Activated CD4-positive, alpha-beta T cell treated with anti-CD3 and anti-CD28 coated beads, Interleukin-2, Interleukin-4, amounts not matched to agents 100 ng/mL and 50 ng/mL, durations not matched to agents 16 hours and 8 hours (primary cell): ENCODE data around the gene C2CD2.
A peak's percentile ranks its signal among the peaks of the same experiment; 100 is the strongest.

Source experiments
- DNase-seq: peaks from one replicate; pipeline ENCODE4 v3.0.0-alpha.2; 2020; ENCODE audit warnings: low spot score

The C2CD2 gene

DNA sequence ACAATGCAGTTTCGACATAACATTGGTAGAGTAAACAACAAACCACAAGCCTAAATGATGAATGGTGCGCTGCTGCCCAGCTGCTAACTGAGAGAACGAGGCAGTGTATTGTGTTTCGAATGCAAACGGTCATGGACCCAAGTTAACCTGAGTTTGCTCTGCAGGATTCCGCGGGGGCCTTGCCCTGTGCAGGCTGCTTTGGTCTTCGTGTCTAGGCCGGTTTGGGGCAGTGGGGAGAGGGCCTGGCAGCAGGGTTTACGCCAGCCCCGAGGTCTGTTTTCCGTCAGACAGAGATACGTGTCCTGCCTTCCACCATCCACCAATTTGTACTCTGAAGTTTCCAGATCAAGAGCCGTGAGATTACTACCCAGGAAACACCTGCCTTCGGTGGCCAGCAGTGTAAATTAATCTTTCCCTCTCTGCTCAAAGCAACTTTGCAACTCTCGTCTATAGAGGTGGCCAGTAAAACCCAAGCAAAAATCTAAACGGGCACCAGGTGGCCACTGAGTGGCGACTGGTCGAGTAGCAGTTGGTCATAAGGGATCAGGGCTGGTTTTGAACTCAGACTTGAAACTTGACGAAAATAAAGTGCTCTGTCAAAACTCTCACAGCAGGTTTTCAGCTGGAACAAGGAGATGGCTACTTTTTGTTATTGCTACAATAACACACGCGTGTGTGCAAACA is 68.3 kb downstream of the C2CD2 start:
- DNase-seq, result no peak

DNA sequence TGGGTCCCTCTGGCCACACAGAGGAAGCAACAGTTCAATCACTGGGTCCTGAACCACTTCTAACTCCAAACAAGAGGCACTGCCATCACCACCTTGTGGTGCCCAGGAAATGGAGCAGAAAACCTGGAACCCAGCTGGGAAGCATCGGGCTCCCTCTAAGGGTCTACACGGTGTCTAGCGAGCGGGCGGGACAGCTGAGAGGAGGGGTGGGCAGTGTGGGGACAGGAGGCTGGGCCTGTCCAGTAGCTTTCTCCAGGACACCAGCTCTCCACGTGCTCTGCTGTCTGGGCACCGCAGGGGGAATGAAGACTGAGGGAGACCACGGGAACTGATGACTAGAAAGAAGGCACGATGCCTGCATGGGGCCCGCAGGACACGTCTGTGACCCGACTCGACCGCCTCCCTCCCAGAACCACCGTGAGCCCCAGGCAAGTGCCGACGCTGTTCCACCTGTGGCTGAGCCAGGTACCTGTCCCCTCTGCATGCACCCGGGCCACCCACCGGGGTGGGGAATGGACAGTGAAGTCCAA is 69.3 kb downstream of the C2CD2 start:
- no peak for DNase-seq

GRCh38 chr21:41883582-41883981 is 70.2 kb downstream of the C2CD2 start:
- DNase-seq, result no peak

DNA sequence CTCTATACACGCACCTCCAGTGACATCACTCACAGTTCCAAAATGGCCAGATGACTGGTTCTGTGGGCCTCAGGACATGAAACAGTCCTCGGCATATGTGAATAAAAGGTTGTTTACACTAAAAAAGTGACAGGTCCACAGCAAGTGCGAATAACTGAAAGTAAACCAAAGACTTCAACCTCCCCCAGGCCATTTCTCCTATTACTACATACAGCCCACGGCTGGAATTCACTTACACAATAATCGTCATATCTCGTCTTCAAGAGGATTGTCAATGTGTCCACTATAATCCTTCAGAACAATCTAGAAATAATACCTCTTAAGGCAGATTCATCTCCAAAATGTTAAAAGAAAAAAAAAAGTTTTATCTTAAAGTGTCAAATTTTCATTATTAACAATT is 72.8 kb downstream of the C2CD2 start:
- DNase-seq, result no peak

DNA sequence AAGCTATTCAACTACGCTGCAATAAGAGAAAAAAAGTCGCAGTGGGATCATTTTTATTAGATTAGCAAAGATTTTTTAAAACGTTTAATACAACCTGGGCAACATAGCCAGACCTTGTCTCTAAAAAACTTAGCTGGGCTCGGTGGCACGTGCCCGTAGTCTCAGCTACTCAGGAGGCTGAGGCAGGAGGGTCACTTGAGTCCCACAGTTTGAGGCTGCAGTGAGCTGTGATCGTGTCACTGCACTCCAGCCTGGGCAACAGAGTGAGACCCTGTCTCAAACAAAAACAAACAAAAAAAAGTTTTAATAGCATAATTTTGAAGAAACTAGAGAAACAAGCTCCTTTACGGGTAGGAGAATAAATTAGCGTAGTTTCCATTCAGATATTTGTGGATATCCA is 73.7 kb downstream of the C2CD2 start:
- DNase-seq, result no peak

DNA sequence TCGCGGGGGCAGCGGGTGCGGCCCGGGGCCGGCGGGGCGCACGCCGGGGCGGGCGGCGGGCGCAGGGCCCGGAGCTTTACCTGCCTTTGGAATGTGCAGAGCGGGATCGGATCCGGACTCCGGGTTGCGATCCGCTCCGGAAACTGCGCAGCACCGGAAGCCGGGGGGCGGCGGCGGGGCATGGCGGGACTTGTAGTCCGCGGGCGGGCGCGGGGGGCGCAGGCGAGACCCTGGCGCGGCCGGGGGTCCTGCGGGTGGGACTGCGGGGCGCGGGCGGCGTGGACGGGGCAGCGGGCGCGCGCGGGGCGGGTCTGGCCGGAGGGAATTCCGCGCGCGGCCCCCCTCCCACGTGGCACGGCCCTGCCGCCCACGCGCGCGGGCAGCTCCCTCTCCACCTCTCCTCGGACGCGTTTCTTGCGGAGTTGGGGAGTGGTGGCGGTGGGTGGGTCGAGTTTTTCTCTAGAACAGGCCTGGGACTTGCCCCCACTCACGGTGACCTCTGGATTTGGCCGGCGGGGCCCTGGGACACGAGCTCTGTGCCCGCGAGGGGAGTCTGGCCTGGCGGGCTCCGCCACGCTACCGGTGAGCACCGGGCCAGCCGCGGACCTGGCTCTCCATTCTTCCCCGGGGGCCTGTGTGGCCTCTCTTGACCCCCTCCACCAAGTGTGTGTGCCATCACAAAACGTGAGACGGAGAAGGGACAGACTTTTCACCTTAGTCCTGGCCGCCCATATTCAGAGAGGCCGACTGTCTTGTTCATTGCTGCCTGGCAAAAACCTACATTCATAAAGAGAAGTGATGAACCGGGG is 74.4 kb downstream of the C2CD2 start, which contains the start of gene PRDM15:
PRDM15 (minus strand) TSS at position 155 of the 809 bp plus-strand sequence. CDS start 18,981 bp downstream, outside the sequence.
- DNase-seq, result peak; percentile 82

GRCh38 chr21:41878831-41879189 is 75.0 kb downstream of the C2CD2 start:
- DNase-seq, result peak; percentile 75

- peak; percentile 8 for DNase-seq
Observed at GRCh38 chr21:41877901-41878830, 75.7 kb downstream of the C2CD2 start.

GRCh38 chr21:41876928-41877652 is 76.7 kb downstream of the C2CD2 start:
- no peak for DNase-seq

DNA sequence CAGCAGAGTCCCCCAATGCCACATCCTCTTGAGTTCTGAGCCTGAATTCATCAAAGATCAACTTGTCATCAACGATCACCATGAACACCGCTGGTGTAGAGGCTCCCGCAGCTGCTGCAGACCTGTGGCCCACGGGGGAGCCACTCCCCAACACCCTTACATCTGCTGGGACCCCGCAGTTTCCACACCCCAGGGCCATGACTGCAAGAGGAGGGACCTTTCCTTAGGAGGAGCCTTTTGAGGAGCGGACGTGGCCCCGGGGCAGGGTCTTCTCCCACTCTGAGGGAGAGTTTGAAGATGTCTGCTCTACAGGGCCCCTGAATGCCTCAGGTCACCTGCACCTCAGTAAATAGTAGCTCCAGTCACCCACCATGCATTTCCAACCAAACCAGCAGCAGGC is 77.4 kb downstream of the C2CD2 start:
- no peak for DNase-seq

- DNase-seq, result no peak
Observed at GRCh38 chr21:41875086-41875485, 78.7 kb downstream of the C2CD2 start.

DNA sequence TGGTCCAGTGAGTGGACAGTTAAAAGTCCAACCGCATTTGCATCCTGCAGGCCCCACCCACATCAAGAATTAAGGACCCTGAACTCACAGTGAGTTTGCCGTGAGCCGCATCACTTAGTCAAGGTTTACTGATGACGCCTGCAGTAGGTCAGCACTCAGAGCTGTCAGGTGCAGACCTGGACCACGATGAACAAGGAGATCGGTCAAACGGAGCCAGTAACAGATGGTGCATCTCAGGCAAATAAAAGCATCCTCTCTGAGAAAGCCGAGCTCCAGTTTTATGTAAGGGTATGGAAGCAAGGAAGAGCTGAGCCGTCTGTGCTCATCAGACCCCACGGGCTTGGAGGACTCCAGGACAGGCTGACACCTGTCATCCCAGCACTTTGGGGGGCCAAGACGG is 79.2 kb downstream of the C2CD2 start:
- no peak for DNase-seq

GRCh38 chr21:41873426-41873825 is 80.4 kb downstream of the C2CD2 start:
- no peak for DNase-seq

- DNase-seq, result no peak
Observed at GRCh38 chr21:41873005-41873404, 80.8 kb downstream of the C2CD2 start.

- DNase-seq, result no peak
Observed at GRCh38 chr21:41871293-41872030, 82.4 kb downstream of the C2CD2 start.

- DNase-seq, result no peak
Observed at GRCh38 chr21:41869771-41870170, 84.0 kb downstream of the C2CD2 start.

DNA sequence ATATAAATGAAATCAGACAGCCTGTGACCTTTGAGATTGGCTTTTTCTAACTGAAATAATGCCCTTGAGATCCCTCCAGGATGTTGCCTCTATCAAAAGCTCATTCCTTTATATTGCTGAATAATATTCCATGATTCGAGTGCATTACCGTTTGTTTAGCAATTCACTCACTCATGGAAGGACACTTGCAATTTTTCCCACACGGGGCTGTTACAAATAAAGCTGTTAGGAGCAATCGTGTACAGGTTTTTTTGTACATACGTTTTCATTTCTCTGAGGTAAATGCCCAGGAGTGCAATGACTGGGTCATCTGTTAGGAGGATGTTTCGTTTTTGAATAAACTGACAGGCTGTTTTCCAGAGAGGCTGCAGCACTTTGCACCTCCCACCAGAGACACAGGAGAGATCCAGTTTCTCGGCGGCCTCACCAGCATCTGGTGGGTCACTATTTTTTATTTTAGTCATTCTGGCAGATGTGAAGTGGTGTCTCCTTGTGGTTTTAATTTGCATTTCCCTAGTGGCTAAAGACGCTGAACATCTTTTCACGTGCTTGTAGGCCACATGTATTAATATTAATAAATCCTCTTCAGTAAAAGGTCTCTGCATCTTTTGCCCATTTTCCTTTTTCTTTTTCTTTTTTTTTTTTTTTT is 85.6 kb downstream of the C2CD2 start:
- no peak for DNase-seq

GRCh38 chr21:41867313-41867712 is 86.5 kb downstream of the C2CD2 start:
- DNase-seq, result no peak

- DNase-seq, result no peak
Observed at GRCh38 chr21:41866274-41866809, 87.5 kb downstream of the C2CD2 start.
